Activated CD4-positive, alpha-beta T cell treated with anti-CD3 and anti-CD28 coated beads, Interleukin-2, amount 50 U/mL, for 16 hours (primary cell): Measurements from ENCODE around the gene KCNN1.
"Not testable (repeated sequence)": the region's sequence is repeated elsewhere in the genome, so short reads cannot be mapped to it uniquely, and the experiment has no call there.

Experiments
- DNase-seq: peaks from one replicate; pipeline ENCODE4 v3.0.0-alpha.2; 2020

KCNN1 gene

GRCh38 chr19:18031401-18031800, 64.5 kb downstream of the KCNN1 start:
- DNase-seq: not testable (repeated sequence)

- DNase-seq: not testable (repeated sequence)
These were observed 65.2 kb downstream of the KCNN1 start for GRCh38 chr19:18032102-18032501.

DNA sequence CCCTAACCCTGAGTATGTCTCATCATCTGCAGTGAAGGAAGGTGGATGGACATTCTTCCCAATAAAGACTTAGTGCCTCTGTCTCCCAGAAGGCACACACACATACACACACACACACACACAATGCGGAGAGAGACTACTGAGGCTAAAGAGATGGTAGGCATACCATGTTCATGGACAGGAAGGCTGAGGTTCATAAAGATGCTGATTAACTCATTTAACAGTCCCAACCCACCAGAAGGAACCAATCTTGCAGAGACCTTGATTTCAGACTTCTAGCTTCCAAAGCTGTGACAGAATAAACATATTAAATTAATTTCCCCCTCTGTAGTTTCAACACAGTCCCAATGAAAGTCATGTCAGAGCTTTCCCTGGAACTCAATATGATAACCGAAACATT, 74.1 kb downstream of the KCNN1 start:
- DNase-seq: no peak

DNA sequence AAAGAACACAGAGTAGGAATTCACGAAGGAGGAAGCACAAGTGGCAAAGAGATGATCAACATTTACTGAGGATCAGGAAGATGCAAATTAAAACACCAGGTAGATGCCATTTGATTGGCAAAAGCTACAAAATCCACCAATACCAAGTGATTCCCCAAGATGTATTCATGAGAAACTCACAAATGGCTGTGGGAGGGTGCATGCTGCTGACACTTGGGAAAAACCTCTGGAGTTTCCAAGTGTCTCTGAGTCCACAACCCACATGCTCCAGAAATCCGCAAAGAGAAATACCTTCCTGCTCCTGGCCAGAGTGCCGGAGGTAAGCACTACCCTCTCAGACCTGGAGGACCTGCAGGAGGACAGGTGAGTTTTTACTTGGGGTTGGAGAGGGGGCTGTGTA, 76.8 kb downstream of the KCNN1 start:
- DNase-seq: no peak

DNA sequence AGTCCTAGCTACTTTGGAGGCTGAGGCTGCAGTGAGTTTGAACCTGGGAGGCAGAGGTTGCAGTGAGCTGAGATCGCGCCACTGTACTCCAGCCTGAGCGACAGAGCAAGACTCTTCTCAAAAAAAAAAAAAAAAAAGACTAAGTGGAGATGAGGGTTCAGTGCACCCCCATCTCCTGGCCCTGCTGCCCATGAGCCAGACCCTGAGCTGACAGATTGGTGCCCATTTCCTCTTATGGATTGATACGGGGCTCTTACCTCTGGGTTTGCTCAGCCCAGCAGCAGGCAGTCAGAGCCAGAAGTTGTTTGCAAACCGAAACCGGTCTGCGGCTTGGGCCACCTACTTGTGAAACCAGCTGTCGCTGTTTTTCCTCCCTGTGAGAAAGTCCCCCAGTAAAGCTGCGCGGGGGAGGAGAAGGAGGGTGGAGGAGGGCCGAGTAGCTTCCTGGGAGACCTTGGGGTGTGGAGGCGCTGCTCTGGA, 78.0 kb downstream of the KCNN1 start:
- DNase-seq: peak; percentile 95

DNA sequence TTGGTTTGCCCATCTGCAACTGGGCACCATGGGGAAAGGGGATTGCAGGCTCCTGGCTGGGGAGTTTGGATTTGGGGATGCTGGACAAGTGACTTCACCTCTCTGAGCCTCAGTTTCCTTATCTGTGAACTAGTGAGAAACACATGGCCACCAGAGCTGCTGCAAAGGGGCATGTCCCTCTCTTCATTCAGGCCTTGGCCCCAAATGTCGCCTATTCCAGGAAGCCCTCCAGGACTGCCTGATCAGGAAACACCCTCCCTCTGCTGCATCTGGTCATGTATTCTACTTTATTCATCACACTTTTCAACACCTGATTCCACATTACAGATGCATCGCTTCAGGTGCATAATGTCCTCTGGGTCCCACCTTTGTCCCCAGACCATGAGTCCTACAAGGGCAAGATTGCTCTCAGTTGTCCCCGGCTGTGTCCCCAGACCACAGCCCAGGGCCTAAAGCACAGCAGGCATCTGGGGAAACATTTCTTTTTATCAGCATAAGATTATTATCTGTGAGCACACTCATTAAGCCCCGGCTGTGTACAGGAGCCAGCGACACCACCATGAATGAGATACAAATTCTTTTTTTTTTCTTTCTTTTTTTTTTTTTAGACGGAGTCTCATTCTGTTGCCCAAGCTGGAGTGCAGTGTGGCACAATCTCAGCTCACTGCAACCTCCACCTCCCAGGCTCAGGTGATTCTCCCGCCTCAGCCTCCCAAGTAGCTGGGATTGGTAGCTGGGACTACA, 78.6 kb downstream of the KCNN1 start:
- DNase-seq: no peak

DNA sequence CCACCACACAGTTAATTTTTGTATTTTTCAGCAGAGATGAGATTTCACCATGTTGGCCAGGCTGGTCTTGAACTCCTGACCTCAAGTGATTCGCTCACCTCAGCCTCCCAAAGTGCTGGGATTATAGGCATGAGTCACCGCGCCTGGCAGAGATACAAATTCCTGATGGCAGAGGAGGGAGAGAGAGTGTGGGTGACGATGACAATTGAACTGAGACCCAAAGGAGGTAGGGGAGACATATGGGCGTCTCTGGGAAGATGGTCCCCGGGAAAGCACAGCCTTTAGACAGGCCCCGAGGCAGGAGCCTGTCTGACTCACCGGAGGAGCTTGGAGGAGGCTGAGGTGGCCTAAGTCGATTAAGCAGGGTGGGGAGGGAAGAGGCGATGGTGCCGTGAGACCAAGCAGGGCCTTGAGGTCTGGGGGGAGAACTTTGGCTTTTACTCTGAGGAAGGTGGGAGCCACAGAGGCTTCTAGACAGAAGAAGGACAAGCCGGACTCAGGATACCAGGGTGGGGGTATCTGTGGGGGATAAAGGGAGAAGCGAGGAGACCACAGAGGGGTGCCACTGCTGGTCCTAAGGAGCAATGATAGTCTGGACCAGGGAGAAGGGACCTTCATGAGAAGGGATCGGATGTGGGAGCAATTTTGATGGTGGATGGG, 79.3 kb downstream of the KCNN1 start:
- no peak for DNase-seq

- no peak for DNase-seq
These were observed 82.5 kb downstream of the KCNN1 start for GRCh38 chr19:18049385-18049784.
